Sigmoid colon (tissue), 7 donors: ENCODE results near the gene TMEM63B. TPM values are rescaled to one million over a fixed set of nuclear protein-coding genes. Genes with fewer than 3 reads are reported as not detected.

Source experiments
- DNase-seq: peaks from one replicate; pipeline ENCODE4 v3.0.0-alpha.2; 2019
- H3K27ac ChIP-seq, 4 donors: fragments of 200-600 bp; sonication (generic); one replicate each; pipeline ENCODE4 v1.5.1; 2016 to 2019; ENCODE audit warnings: mild to moderate bottlenecking in 1 of 4
- H3K27me3 ChIP-seq, 3 donors: fragments of 200-600 bp; sonication (generic); one replicate each; pipeline ENCODE4 v1.5.1; 2019; ENCODE audit warnings: mild to moderate bottlenecking in 1 of 3
- H3K36me3 ChIP-seq, 4 donors: fragments of 200-600 bp; sonication (generic); one replicate each; pipeline ENCODE4 v1.5.1; 2016 to 2019
- H3K4me1 ChIP-seq, 4 donors: fragments of 200-600 bp; sonication (generic); one replicate each; pipeline ENCODE4 v1.5.1; 2017 to 2019
- H3K4me3 ChIP-seq, 4 donors: fragments of 200-600 bp; sonication (generic); one replicate each; pipeline ENCODE4 v1.5.1; 2017 to 2019; ENCODE audit warnings: mild to moderate bottlenecking in 2 of 4, moderate library complexity in 1 of 4
- H3K9me3 ChIP-seq, 4 donors: fragments of 200-600 bp in 3 of 4; sonication (generic) in 3 of 4; one replicate each; pipeline versions ENCODE4 v1.5.1 to v1.6.1; 2013 to 2019
- CTCF ChIP-seq, 4 experiments: fragments of 450-650 bp in 3 of 4; fragments of 200-600 bp in 1 of 4; IDR thresholded peaks; one replicate each; pipeline ENCODE4 v1.5.1; 2016 to 2019; ENCODE audit warnings: antibody characterized with exemption in 4 of 4, mild to moderate bottlenecking in 3 of 4, moderate library complexity in 2 of 4
- EP300 ChIP-seq, 4 donors: sonication (generic); formaldehyde crosslinking; IDR thresholded peaks; one replicate each; pipeline ENCODE4 v1.6.1; 2017; ENCODE audit warnings: antibody characterized with exemption in 4 of 4
- POLR2A ChIP-seq, 2 donors: fragments of 450-650 bp; IDR thresholded peaks; one replicate each; pipeline ENCODE4 v1.6.1; 2016; ENCODE audit warnings: antibody characterized with exemption in 2 of 2, mild to moderate bottlenecking in 2 of 2, moderate library complexity in 2 of 2
- POLR2AphosphoS5 ChIP-seq, 4 donors: sonication (generic); formaldehyde crosslinking; IDR thresholded peaks; one replicate each; pipeline ENCODE4 v1.6.1; 2017; ENCODE audit warnings: antibody characterized with exemption in 4 of 4
- WGBS, 2 donors: extraction: QIAGEN DNeasy Blood & Tissue Kit; methylation state at CpG; one replicate each; pipeline ENCODE4 v1.1.7; 2013; 5-methylcytosine and 5-hydroxymethylcytosine counted together
- intact Hi-C: fragments of 100-400 bp; cut with DNase I; formaldehyde crosslinking; loops from one replicate; pipeline ENCODE4 v1.15.1; 2023
- polyA plus RNA-seq, 3 donors: library from polyadenylated mRNA; stranded (reverse); fragments of 200-250 nt; gene quantifications; one replicate each; pipeline ENCODE4 v1.2.3, GENCODE V29; 2013
- total RNA-seq, 4 donors: library from RNA; depleted of rRNA; stranded (reverse); fragments of >200 nt; gene quantifications; one replicate each; pipeline ENCODE4 v1.1.0, GENCODE V29; 2016
- donor health status: healthy with polysubstance abuse.
- donor health status: Bipolar disorder and iron deficiency.
- donor health status: healthy.

Gene TMEM63B
- total and polyA plus RNA-seq, 7 donors: 9.0 to 48.5 (median 14.6) TPM

GRCh38 chr6:44080561-44081521 is 46.5 kb upstream of the TMEM63B start:
- H3K27me3 ChIP-seq: peaks cover 0 to 7% (median 0%) of the 10 kb centered on the region in 3 donors
- no peak overlapping the region for H3K27ac ChIP-seq
- no peaks in the 10 kb centered on the region for H3K36me3 ChIP-seq
- DNase-seq: no peak
- intact Hi-C loops: no loop called here
- TF ChIP-seq POLR2A (IDR thresholded peaks at IDR 0.05) (no peak), EP300 (IDR thresholded peaks at IDR 0.05) (no peak), POLR2AphosphoS5 (IDR thresholded peaks at IDR 0.05) (no peak), CTCF (IDR thresholded peaks at IDR 0.05) (no peak)
- H3K4me1 ChIP-seq: peaks cover 0 to 21% (median 12%) of the 10 kb centered on the region in 4 donors
- H3K4me3 ChIP-seq: no peak overlapping the region
- 75 to 77% methylated on average over 11 of the region's 11 CpGs for WGBS, 2 donors
- H3K9me3 ChIP-seq: no peaks in the 10 kb centered on the region

GRCh38 chr6:44081753-44082152 is 45.6 kb upstream of the TMEM63B start:
- H3K36me3 ChIP-seq: no peaks in the 10 kb centered on the region
- H3K4me1 ChIP-seq: peaks cover 0 to 12% (median 4%) of the 10 kb centered on the region in 4 donors
- peaks cover 0 to 7% (median 0%) of the 10 kb centered on the region in 3 donors for H3K27me3 ChIP-seq
- no peak overlapping the region for H3K27ac ChIP-seq
- intact Hi-C loops: no loop called here
- H3K9me3 ChIP-seq: no peaks in the 10 kb centered on the region
- no peak overlapping the region for H3K4me3 ChIP-seq
- TF ChIP-seq POLR2AphosphoS5 (IDR thresholded peaks at IDR 0.05) (no peak), EP300 (IDR thresholded peaks at IDR 0.05) (no peak), CTCF (IDR thresholded peaks at IDR 0.05) (no peak), POLR2A (IDR thresholded peaks at IDR 0.05) (no peak)
- 85 to 92% methylated on average over 6 of the region's 6 CpGs for WGBS, 2 donors
- no peak for DNase-seq

DNA sequence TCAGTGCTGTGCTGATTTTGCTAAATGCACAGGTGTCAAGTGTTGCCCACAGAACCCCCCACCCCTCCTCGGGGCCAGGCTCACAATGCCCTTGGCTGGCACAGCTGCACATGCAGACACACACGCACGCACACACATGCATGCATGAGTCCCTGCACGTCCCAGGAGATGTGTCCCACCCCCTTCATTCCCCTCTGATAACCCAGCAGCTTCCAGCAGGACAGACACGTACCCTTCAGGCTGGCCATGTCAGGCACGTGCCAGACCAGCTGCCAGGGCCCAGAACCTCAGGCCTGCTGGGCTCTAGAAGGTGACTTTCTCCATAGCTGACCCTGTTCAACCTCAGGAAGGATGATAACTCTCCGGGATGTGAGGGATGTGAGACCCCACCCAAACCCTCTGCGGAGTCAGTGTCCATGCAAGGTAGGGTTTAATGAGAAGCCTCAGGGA is 44.5 kb upstream of the TMEM63B start:
- Histone ChIP-seq H3K27me3 (no peaks in the 10 kb centered on the region), H3K4me3 (no peak overlapping the region), H3K36me3 (no peaks in the 10 kb centered on the region), H3K27ac (no peak overlapping the region), H3K9me3 (no peaks in the 10 kb centered on the region), H3K4me1 (peaks cover 0 to 6% (median 0%) of the 10 kb centered on the region in 4 donors)
- DNase-seq: no peak
- 80 to 88% methylated on average over 8 of the region's 8 CpGs for WGBS, 2 donors
- TF ChIP-seq POLR2AphosphoS5 (IDR thresholded peaks at IDR 0.05) (no peak), POLR2A (IDR thresholded peaks at IDR 0.05) (no peak), EP300 (IDR thresholded peaks at IDR 0.05) (no peak), CTCF (IDR thresholded peaks at IDR 0.05) (no peak)
- intact Hi-C loops: no loop called here

GRCh38 chr6:44084231-44085014 is 42.9 kb upstream of the TMEM63B start:
- TF ChIP-seq EP300 (IDR thresholded peaks at IDR 0.05) (no peak), POLR2AphosphoS5 (IDR thresholded peaks at IDR 0.05) (no peak), POLR2A (IDR thresholded peaks at IDR 0.05) (no peak), CTCF (IDR thresholded peaks at IDR 0.05) (no peak)
- Histone ChIP-seq H3K4me3 (no peak overlapping the region), H3K4me1 (no peaks in the 10 kb centered on the region), H3K36me3 (peaks cover 0 to 2% (median 0%) of the 10 kb centered on the region in 4 donors), H3K27ac (no peak overlapping the region), H3K9me3 (no peaks in the 10 kb centered on the region), H3K27me3 (no peaks in the 10 kb centered on the region)
- intact Hi-C loops: no loop called here
- WGBS, 2 donors: 89 to 91% methylated on average over 13 of the region's 13 CpGs
- DNase-seq: no peak
